Measurements from ENCODE around the gene DIAPH1.

DIAPH1 gene

DNA sequence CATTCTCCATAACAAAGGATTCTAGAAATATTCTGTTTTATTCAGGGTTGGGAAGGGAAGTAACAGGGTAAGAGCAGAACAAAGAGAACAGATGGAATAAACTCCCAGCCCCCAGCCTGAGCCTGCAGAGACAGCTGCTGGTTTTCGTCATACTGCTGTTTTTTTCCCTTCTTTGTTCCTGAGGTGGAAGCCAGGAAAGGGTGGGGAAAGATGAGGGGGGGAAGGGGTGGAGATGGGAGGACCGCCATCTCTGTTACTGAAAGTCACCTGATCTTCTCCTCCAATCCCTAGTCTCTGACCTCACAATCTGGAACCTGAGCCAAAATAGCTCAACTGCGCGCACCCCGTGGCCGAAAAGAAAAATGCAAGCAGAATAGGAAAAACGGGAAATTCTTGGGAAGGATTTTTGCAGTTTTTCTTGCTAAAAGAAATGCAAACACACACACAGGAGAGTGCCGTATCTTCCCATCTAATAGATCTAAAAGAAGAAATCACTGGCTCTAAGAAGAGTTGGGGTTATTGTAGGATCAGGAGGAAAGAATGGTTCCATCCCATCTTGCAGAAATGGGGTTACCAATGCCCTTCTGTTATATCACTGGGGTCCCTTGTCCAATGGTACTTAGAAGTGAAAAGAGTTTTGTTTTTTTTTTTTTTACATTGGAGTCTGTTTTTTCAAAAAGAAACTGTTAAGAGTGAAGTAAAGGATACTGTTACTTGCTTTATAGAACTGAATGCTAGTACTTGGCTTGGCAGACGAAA lies 57.9 kb downstream of the DIAPH1 start:
- no peak for DNase-seq (ENCODE audit: low spot score)

DNA sequence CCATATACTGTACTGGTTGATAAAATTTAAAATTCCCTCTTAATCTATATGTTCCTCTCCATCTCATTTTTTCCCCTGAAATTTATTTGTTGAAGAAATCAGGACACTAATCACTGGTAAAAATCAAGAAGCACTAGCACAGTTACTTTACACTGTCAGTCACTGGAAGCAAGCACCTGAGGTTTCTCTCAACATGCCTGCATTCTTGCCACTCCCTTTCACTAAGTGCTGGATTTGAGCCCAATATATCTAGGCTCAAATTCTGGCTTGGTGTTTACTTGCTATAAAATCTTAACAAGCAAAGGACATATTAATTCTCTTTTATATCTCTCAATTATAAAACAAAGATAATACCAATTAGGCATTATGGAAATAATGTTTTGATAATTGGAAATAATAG lies 58.6 kb downstream of the DIAPH1 start:
- no peak for DNase-seq (ENCODE audit: low spot score)

DNA sequence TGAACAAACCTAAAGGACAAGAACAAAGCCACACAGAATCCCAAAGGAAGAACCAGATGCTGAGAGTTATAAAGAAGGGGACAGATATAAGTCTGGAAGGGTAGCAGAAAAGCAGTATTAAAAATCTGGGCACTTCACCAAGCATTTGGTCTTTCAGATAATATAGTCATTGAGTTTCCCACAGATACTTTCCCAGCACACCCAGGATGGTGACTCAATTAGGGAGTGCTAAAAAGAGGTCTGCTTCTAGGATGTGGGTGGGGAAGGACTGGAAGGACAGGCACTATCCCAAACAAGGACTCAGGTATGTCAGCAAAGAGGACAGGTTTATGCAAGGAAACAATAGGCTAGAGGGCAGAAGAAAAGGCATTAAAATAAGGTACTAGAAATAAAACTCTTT lies 59.3 kb downstream of the DIAPH1 start:
- DNase-seq (ENCODE audit: low spot score) = no peak

DNA sequence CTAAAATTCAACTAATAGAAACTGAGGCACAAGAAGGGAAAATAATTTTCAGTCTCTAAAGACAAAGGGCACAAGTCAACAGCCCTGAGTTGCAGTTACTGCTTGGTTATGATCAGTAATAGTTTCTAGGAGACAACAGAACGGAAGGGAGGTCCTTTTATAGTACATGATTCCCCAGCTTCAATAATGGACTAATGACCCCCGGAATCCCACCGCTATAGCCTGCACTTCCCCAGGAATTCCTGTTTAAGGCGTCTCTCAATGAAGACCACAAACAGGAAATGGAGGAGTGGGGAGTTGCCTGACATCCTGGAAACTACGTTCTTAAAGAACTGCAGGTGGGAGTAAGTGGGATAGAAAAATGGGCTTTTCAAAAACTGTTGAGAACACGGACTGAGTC lies 60.6 kb downstream of the DIAPH1 start:
- DNase-seq (ENCODE audit: low spot score) = no peak

DNA sequence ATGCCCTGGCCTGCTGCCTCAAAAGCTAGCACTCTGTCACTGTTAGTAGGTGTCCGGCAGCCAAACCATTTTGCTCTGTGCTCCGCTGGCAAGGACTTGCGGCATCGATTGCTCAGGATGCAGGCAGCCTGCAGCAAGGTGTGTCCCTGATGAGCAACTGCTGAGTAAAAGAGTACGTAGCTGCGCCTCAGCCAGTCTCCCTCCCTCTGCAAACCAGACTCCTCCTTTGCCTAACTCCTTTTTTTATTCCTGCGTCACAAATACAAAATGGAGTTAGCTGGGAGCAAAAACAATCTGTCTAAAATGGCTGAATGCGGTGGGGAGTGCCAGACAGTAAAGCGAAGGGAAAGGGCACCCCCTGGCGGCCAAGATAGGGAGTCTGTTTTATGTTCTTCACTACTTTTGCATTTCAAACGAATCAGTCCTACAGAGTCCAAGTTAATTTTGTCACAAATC lies 61.1 kb downstream of the DIAPH1 start:
- DNase-seq (ENCODE audit: low spot score) = peak; percentile 76

DNA sequence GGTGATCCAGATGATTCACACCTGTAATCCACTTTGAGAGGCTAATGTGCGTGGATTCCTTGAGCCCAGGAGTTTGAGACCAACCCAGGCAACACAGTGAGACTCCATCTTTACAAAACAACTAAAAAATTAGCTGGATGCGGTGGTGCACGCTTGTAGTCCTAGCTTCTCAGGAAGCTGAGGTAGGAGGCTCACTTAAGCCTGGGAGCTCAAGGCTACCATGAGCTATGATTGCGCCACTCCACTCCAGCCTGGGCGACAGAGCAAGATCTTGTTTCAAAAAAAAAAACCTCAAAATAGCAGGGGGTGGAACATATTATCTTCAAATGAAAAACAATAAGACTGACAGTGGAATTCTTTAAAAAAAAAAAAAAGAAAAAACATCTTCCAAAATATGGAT lies 70.9 kb downstream of the DIAPH1 start:
- DNase-seq (ENCODE audit: low spot score) = no peak

DNA sequence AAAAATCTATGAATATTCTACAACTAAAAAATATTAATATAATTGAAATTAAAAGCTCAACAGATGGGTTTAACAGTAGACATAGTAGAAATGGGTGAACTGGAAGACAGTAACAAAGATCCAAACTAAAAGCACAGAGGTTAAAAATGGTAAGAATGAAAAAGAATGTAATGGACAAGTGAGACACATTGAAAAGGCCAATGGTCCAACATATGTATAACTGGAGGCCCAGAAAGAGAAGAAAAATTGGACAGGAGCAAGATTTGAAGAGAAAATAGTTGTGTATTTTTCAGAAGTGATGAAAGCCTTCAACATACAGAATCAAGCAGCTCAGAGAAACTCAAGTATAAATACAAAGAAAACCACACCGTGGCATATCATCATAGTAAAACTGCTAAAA lies 71.3 kb downstream of the DIAPH1 start:
- DNase-seq (ENCODE audit: low spot score) = no peak

DNA sequence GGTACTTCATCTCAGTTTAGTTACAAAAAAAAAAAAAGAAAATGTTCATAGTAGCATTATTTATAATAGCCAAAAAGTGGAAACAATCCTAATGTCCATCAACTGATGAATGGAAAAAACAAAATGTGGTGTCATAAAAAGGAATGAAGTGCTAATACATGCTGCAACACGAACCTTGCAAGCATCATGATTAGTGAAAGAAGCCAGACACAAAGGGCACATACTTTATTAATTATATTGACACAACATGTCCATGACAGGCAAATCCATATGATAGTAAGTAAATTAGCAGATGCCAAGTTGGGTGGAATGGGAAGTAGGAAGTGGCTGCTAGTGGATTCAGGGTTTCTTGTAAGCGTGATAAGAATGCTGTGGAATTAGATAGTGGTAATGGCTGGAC lies 75.7 kb downstream of the DIAPH1 start:
- DNase-seq (ENCODE audit: low spot score) = no peak

DNA sequence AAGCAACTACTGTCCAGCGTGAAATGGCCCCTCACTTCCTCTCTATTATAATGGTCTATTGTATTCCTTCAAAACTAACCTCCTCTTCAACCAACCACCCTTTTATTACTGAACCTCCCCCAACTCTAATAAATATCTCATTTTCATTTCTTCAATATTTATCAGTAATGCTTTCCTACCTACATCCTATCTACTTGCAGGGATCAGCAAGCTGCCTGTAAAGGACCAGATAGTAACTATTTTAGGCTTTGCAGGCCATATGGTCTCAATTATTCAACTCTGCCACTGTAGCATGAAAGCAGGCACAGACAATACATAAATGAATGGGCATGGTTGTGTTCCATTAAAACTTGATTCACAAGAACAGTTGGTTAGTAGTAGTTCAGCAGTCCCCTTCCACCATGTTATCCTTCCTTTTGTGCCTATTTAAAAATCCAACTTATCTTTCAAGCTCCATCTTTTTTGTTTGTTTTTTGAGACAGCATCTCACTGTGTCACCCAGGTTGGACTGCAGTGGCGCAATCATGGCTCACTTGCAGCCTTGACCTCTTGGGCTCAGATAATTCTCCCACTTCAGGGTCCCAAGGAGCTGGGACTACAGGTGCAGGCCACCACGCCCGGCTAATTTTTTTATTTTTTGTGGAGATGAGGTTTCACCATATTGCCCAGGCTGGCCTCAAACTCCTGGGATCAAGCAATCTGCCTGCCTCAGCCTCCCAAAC lies 84.1 kb downstream of the DIAPH1 start:
- DNase-seq (ENCODE audit: low spot score) = no peak

DNA sequence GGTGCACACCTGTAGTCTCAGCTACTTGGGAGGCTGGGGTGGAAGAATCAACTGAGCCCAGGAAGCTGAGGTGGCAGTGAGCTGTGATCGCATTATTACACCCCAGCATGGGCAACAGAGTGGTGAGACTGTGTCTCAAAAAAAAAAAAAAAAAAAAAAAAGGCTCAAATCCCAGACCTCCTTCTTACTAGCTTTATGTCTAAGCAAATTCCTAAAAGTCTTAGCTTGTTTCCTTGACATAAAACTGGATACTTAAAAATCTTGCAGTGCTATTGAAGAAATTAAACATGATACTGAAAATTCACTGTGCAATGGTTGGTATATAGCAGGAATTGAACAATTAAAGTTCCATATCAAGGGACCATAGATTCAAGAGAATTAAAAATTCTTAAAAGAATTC lies 84.9 kb downstream of the DIAPH1 start:
- no peak for DNase-seq (ENCODE audit: low spot score)

DNA sequence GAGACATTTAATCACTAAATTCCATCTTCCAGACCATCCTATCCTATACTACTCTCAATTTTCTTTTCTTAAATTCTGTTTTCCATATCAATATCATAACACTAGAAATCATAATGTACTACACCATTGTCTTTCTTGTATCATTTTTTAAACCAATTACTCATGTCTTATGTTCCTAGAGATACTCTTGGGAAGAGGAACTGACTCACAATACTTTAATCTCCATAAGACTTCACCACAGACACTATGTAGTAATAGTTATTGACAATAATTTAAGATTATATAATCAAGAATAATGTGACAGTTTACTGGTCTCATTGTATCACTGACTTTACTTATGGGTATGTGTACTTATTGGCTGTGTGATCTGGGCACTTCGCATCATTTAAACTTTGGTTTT lies 86.1 kb downstream of the DIAPH1 start:
- DNase-seq (ENCODE audit: low spot score) = no peak

DNA sequence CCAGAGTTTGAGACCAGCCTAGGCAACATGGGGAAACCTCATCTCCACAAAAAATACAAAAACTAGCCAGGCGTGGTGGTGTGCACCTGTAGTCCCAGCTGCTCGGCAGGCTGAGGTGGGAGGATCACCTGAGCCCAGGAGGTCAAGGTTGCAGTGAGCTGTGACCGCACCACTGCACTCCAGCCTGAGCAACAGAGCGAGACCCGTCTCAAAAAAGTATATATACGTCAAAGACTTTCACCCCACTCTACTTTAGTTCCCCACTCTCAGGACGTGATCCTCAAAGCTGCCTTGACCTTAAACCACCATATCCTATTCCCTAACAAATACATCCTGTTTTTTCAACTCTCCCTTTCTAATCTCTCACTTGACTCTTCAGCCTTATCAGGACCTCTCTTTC lies 88.9 kb downstream of the DIAPH1 start:
- no peak for DNase-seq (ENCODE audit: low spot score)

DNA sequence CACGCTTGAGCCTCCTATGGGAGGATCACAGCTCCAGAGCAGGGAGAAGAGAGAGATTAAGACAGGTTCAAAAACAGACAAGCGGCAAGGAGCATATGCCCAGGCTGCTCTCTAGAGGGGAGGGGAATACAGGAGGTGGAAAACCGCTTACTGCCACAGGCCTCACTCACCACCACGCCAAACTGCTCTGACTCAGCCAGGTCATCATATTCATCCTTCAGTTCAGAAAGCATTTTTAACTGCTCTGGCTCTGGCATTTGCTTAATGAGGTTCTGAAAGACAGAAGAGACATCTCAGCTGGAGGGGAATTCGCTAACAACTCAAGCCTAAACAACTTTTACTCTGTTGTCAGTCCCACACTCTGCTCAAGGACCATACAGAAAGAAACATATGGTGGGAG lies 89.8 kb downstream of the DIAPH1 start:
- no peak for DNase-seq (ENCODE audit: low spot score)

DNA sequence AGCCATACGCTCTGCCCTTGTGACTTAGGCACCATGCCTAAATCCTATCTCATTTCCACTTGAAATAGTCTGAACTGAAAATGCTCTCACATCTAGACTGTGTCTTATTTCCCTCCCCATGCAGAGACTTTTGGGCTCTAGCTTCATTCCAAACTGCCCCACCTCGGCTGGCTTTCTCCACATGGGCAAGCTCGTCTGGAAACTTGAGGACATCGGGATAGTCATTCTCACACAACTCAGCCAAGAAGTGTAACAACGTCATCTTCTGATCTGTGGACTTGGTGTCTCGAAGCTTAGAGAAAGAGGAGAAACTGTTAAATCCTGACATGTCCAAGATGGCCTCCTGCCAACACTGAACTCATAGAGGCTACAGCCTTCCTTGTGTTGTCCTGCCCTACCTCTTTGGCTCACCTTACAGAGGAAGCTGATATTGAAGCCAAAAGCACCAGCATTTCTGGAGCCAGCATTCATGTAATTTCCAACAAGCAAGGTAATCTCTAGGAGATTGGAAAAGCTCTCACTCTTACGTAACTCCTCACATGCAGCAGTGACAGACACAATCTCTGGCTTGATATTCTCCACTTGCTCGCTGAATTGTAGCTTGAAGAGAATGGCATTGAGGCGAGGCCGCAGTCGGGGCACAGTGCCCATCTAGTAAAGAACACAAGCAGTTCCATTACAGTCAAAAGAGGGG lies 90.4 kb downstream of the DIAPH1 start:
- no peak for DNase-seq (ENCODE audit: low spot score)

DNA sequence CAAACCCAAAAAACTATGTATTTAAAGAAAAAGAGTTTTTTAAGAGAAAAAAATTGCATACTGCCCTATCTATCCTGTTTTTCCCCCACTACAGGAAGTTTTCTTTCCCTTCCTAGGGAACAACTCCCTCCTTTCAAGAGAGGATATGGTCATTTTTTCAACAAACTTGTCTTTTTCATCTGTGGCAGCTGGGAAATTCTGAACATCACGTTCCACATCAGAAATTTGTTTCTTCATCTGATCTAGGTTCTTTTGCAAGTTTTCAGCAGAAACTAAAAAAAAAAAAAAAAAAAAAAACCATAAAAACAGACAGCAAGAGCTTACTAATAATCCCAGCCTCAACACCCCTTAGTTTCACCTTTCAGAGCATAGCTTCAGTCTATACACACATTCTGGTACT lies 91.4 kb downstream of the DIAPH1 start:
- DNase-seq (ENCODE audit: low spot score) = no peak

DNA sequence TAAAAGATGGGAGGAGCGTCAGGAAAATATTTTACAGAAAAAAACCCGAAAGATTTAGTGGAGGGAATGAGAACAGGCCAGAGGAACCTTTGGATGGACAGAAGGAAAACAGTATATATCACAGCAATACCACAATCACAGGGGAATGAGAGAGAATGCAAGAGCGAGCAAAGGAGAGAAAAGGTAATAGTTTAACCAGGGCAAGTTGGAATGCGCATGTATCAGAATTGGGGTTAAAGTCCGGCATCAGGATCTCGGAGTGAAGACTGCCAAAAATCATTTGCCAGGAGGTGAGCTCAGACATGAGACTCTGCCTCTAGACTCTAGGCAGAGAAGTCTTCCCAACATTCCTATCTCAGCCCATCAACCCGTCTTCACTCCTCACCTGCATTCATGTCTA lies 93.1 kb downstream of the DIAPH1 start:
- no peak for DNase-seq (ENCODE audit: low spot score)

DNA sequence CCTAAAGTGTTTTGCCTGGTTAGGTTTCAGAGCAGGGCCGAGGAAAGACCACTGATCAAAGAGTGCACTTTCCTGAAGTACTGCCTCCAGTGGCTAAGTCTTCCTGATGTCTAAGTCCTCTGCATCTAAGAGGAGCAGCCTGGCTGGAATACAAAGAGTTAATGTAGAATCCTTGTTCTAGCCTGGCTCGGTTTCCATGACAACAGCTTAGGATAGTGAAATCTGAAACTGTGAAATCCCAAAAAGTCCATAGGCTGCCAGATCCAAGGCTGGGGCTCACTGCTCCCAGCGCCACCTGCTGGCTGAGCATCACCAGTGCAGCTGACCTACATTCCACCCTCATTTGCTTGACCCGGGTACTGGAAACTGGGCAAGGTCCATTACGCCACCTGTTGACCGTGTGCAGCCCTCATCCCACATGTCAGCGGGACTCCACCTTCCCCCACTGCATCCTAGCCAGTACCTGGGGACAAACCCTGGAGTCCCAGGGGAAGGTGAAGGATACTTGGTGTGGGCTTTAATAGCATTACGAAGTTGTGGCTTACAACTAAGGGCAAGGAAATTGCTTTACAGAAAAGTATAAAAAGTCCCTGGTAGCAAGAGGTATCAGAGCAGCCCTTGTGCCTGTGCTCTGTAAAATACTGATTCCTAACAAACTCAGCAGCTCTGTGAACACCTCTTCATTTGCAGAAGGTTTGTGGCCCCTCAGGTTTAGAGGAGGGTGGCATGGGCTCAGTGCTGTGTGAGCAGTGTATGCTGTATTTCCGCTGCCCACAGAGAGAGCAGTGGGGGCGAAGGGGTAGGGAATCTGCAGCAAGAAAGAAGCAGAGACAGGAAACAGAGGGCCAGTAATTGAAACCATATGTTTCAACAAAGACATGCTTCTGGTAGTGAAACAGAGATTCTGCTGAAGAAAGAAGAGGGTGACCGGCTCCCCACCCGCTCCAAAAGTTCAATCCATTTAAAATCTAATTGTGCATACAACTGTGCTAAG lies 93.9 kb downstream of the DIAPH1 start:
- peak; percentile 53 for DNase-seq (ENCODE audit: low spot score)

DNA sequence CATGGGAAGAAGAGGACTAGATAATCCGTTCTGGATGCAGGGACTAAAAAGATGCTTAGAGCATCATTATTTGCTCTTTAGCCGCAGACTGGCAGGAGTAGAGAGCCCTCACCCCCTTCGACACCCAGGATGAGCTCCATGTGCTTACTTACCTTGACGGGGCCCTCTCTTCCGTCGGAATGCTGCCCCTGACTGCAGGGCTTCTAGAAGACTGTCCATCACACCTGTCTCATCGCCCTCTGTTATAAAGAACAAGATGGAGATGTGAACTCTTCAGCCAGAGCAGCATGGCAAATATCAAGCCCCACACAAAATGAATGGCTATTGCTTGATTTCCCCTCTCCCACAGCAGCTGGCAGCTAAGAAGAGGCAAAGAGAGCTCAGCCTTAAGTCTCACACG lies 94.8 kb downstream of the DIAPH1 start:
- DNase-seq (ENCODE audit: low spot score) = no peak

DNA sequence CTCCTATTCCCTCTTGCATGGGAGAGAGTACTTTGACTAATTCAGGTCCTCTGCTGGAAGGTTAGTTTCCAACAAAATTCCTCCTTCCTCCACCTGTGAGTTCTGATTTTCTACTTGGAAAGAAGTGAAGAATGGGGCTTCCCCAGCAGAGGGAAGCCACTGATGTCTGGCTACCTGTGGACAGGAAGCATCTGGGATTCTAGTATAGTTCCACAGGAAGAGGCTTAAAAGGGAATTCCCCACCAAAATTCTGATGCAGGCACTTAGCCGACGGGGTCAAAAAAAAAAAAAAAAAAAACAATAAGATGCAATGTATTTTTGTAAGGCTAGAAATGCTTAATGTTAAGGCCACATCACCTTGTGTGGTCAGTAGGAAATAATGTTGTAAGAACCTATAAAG lies 96.5 kb downstream of the DIAPH1 start:
- no peak for DNase-seq (ENCODE audit: low spot score)

DNA sequence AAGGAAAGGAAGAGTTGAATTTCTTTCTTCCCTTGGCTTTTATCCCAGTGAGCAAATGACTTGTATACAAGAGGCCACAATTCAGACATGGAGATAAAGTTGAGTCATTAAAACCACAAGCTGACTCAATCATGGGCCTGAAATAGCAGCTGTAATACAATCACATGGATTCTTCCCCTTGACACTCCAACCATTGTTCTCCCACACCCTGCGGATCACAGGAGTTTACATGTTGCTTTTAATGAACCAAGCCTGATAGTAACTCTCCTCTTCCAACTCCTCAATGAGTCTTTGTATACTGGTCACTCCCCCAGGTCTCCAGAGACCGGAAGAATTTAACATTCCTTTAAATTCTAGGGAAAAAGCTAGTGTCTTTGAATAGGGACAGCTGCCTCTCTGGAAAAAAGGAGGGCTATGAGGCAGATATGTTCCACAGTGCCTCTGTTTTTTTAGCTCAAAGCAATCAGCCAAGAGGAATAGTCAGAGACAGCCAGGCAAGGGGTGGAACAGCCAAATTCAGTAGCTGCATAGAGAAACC lies 97.5 kb downstream of the DIAPH1 start:
- no peak for DNase-seq (ENCODE audit: low spot score)

Data from CD4-positive, alpha-beta T cell treated with Interleukin-15 for 4 hours (primary cell).